MM.1S (cell line): ENCODE data around the gene SERPINC1.
A peak's percentile ranks its signal among the peaks of the same experiment; 100 is the strongest.

Experiments
- DNase-seq: peaks from one replicate; pipeline ENCODE4 v3.0.0-alpha.2; 2015
- H2AFZ ChIP-seq: fragments of 300-600 bp; sonication (generic); 2 replicates; pipeline ENCODE4 v1.6.0; 2016; ENCODE audit warnings: antibody characterized with exemption, low read length
- H3F3A ChIP-seq: fragments of 300-600 bp; sonication (generic); 2 replicates; pipeline ENCODE4 v1.6.1; 2016; ENCODE audit warnings: mild to moderate bottlenecking, antibody characterized with exemption, low read length, moderate library complexity, mixed read lengths; ENCODE audit not compliant: insufficient read depth
- H3K27ac ChIP-seq: fragments of 300-600 bp; sonication (generic); 2 replicates; pipeline ENCODE4 v1.5.1; 2016; ENCODE audit warnings: mild to moderate bottlenecking, low read length
- H3K27me3 ChIP-seq: fragments of 300-600 bp; sonication (generic); replicated peaks from 2 replicates; pipeline ENCODE4 v1.6.0; 2016; ENCODE audit warnings: low read length; ENCODE audit not compliant: insufficient read depth
- H3K36me3 ChIP-seq: fragments of 300-600 bp; sonication (generic); replicated peaks from 2 replicates; pipeline ENCODE4 v1.6.1; 2016; ENCODE audit warnings: mild to moderate bottlenecking, low read length, mixed read lengths; ENCODE audit not compliant: insufficient read depth
- H3K4me1 ChIP-seq: fragments of 300-600 bp; sonication (generic); 2 replicates; pipeline ENCODE4 v1.6.1; 2016; ENCODE audit warnings: low read length, mixed read lengths
- H3K4me2 ChIP-seq: fragments of 300-600 bp; sonication (generic); 2 replicates; pipeline ENCODE4 v1.6.0; 2016; ENCODE audit warnings: low read depth, low read length
- H3K4me3 ChIP-seq: fragments of 300-600 bp; sonication (generic); 2 replicates; pipeline ENCODE4 v1.5.1; 2016; ENCODE audit warnings: low read length, mixed read lengths
- H3K79me2 ChIP-seq: fragments of 300-600 bp; sonication (generic); 2 replicates; pipeline ENCODE4 v1.6.1; 2016; ENCODE audit warnings: mixed run types, low read length, mixed read lengths
- H3K9ac ChIP-seq: fragments of 300-600 bp; sonication (generic); 2 replicates; pipeline ENCODE4 v1.6.1; 2016; ENCODE audit warnings: low read length, mixed read lengths
- H3K9me2 ChIP-seq: fragments of 300-600 bp; sonication (generic); replicated peaks from 2 replicates; pipeline ENCODE4 v1.6.1; 2016; ENCODE audit warnings: mild to moderate bottlenecking, low read length, mixed read lengths; ENCODE audit not compliant: insufficient read depth
- H3K9me3 ChIP-seq: fragments of 300-600 bp; sonication (generic); replicated peaks from 2 replicates; pipeline ENCODE4 v1.6.1; 2016; ENCODE audit warnings: mild to moderate bottlenecking, low read length, mixed read lengths; ENCODE audit not compliant: insufficient read depth
- H4K20me1 ChIP-seq: fragments of 300-600 bp; sonication (generic); 2 replicates; pipeline ENCODE4 v1.6.1; 2016; ENCODE audit warnings: mild to moderate bottlenecking, low read length, moderate library complexity, mixed read lengths; ENCODE audit not compliant: insufficient read depth
- EZH2 ChIP-seq: fragments of 300-600 bp; sonication (generic); optimal IDR thresholded peaks from 2 replicates; pipeline ENCODE3; 2017; ENCODE audit warnings: low read depth, mild to moderate bottlenecking, antibody characterized with exemption, low read length, mixed read lengths
- EZH2phosphoT487 ChIP-seq: fragments of 300-600 bp; sonication (generic); IDR thresholded peaks from 2 replicates; pipeline ENCODE4 v1.6.1; 2018; ENCODE audit warnings: antibody characterized with exemption, low read length
- TF ChIP-seq, protein P1 (sequence below): fragments of 300-600 bp; sonication (generic); IDR thresholded peaks from 2 replicates; pipeline ENCODE4 v1.5.1; 2016; ENCODE audit warnings: antibody characterized with exemption, low read length, mixed read lengths

SERPINC1 gene

DNA sequence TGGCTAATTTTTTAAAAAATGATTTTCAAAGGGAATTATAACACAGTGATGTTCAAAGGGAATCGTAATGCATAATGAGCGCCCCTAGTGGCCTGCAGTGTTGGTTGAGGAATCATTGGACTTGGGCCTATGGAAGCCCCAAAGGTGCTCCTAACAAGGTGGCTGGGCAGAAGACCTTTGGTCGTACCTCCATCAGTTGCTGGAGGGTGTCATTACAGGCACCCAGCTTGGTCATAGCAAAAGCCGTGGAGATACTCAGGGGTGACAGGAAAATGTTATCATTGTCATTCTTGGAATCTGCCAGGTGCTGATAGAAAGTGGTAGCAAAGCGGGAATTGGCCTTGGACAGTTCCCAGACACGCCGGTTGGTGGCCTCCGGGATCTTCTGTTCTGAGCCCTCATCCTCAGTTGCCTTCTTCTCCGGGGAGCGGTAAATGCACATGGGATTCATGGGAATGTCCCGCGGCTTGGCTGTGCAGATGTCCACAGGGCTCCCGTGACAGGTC lies 2.7 kb downstream of the SERPINC1 start:
- no peak overlapping the region for H3K9ac ChIP-seq
- H3K9me2 ChIP-seq: no peaks in the 10 kb centered on the region
- no peaks in the 10 kb centered on the region for H4K20me1 ChIP-seq
- TF ChIP-seq EZH2phosphoT487: no peak
- TF ChIP-seq, protein P1, sequence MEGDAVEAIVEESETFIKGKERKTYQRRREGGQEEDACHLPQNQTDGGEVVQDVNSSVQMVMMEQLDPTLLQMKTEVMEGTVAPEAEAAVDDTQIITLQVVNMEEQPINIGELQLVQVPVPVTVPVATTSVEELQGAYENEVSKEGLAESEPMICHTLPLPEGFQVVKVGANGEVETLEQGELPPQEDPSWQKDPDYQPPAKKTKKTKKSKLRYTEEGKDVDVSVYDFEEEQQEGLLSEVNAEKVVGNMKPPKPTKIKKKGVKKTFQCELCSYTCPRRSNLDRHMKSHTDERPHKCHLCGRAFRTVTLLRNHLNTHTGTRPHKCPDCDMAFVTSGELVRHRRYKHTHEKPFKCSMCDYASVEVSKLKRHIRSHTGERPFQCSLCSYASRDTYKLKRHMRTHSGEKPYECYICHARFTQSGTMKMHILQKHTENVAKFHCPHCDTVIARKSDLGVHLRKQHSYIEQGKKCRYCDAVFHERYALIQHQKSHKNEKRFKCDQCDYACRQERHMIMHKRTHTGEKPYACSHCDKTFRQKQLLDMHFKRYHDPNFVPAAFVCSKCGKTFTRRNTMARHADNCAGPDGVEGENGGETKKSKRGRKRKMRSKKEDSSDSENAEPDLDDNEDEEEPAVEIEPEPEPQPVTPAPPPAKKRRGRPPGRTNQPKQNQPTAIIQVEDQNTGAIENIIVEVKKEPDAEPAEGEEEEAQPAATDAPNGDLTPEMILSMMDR: peak; percentile 81
- no peak for TF ChIP-seq EZH2
- no peak overlapping the region for H2AFZ ChIP-seq
- no peak overlapping the region for H3K27ac ChIP-seq
- H3K36me3 ChIP-seq: no peaks in the 10 kb centered on the region
- peak; percentile 70 for DNase-seq
- no peaks in the 10 kb centered on the region for H3K27me3 ChIP-seq
- no peak overlapping the region for H3K4me2 ChIP-seq
- no peak overlapping the region for H3K4me3 ChIP-seq
- no peaks in the 10 kb centered on the region for H3K4me1 ChIP-seq
- H3K79me2 ChIP-seq: no peaks in the 10 kb centered on the region
- no peaks in the 10 kb centered on the region for H3F3A ChIP-seq
- no peaks in the 10 kb centered on the region for H3K9me3 ChIP-seq

DNA sequence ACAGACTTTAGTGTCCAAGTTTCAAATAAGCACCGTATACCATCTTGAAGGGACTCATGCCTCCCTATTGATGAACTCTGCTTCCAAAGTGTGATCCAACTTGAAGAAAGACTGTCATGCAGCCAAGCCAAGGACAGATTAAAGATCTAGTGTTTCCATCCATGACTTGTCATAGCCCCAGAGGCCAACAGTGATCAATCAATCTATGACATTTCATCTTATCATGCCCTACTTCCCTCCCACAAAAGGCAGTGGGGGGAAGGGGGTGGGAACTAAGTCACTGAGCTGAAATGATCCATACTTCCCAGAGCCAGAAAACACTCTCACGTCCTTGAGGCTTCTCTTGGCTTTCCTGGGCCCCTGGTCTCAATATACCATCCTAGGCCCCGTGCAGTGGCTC lies 4.0 kb downstream of the SERPINC1 start:
- no peak overlapping the region for H3K27ac ChIP-seq
- no peaks in the 10 kb centered on the region for H3K36me3 ChIP-seq
- no peaks in the 10 kb centered on the region for H3K4me1 ChIP-seq
- no peaks in the 10 kb centered on the region for H3K27me3 ChIP-seq
- H3K9me2 ChIP-seq: no peaks in the 10 kb centered on the region
- no peaks in the 10 kb centered on the region for H3K9me3 ChIP-seq
- H2AFZ ChIP-seq: no peak overlapping the region
- no peak overlapping the region for H3K4me2 ChIP-seq
- H3K9ac ChIP-seq: no peak overlapping the region
- no peaks in the 10 kb centered on the region for H4K20me1 ChIP-seq
- no peaks in the 10 kb centered on the region for H3K79me2 ChIP-seq
- no peak for DNase-seq
- H3F3A ChIP-seq: no peaks in the 10 kb centered on the region
- TF ChIP-seq EZH2phosphoT487: no peak
- TF ChIP-seq, protein P1: no peak
- TF ChIP-seq EZH2: no peak
- H3K4me3 ChIP-seq: no peak overlapping the region

DNA sequence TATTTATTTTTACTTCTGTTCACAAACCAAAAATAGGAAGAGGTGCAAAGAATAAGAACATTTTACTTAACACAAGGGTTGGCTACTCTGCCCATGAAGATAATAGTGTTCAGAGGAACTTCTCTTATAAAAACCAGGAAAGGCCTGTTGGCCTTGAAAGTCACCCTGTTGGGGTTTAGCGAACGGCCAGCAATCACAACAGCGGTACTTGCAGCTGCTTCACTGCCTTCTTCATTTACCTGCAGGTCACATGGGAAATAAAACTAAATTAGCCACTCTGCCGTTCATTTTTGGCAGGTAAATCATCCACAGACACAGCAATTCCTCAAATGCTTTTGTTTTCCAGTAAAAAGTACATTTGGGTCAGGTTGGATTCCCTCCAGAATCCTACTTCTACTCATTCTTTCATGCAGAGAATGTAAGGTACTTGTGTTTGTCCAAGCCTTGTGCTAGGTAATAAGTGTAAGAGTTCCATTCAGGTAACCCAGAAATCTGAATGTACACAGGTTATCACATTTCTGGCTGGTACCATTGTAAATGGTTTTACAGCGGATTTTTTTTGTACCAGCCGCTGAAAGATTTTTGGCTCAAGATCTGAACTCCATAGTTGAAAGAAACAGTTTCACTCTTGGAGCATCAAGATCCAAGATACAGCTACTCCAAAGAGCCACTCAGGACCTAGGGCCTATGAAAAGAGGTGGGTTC lies 13.1 kb downstream of the SERPINC1 start:
- no peak for TF ChIP-seq EZH2
- no peak for TF ChIP-seq EZH2phosphoT487
- TF ChIP-seq, protein P1: no peak
- Histone ChIP-seq H4K20me1 (no peaks in the 10 kb centered on the region), H3K27me3 (no peaks in the 10 kb centered on the region), H3K36me3 (no peaks in the 10 kb centered on the region), H3F3A (no peaks in the 10 kb centered on the region), H3K9me3 (no peaks in the 10 kb centered on the region), H3K4me3 (no peak overlapping the region), H3K9ac (no peak overlapping the region), H2AFZ (no peak overlapping the region), H3K79me2 (no peaks in the 10 kb centered on the region), H3K4me2 (no peak overlapping the region), H3K9me2 (no peaks in the 10 kb centered on the region), H3K4me1 (no peaks in the 10 kb centered on the region), H3K27ac (no peak overlapping the region)
- DNase-seq: no peak
